H1 (cell line): ENCODE data around the gene CREBZF. TPM values are rescaled to one million over a fixed set of nuclear protein-coding genes. Genes with fewer than 3 reads are reported as not detected.

Source experiments
- CTCF ChIA-PET: fragments of 300-600 bp; sonication (Branson Sonifier 250); formaldehyde crosslinking; loops from one replicate; lab custom pipeline; 2021; ENCODE audit not compliant: partially characterized antibody; lab: Charles Lee
- POLR2A ChIA-PET: fragments of 300-600 bp; sonication (Branson Sonifier 250); formaldehyde crosslinking; loops from one replicate; lab custom pipeline; 2021; ENCODE audit warnings: inconsistent platforms; ENCODE audit not compliant: partially characterized antibody; lab: Charles Lee
- DNase-seq, 2 experiments: peaks; one replicate each; pipeline versions ENCODE4 v3.0.0 to v3.0.0-alpha.2; 2010 to 2022; ENCODE audit warnings: low spot score in 2 of 2, low read depth in 1 of 2, mixed read lengths in 1 of 2
- FAIRE-seq: peaks from 2 replicates; lab custom pipeline; 2011; peaks lifted over from hg19 to GRCh38; lab: Jason Lieb, UNC
- H2AFZ ChIP-seq: 2 replicates; pipeline ENCODE4 v1.8.1; 2012; ENCODE audit warnings: low read length, inconsistent platforms
- H2AK5ac ChIP-seq: 2 replicates; pipeline ENCODE4 v1.6.1; 2013; ENCODE audit warnings: low read depth, low read length
- H2BK120ac ChIP-seq: replicated peaks from 2 replicates; pipeline ENCODE3; 2013; ENCODE audit warnings: low read depth, low read length, inconsistent platforms
- H2BK12ac ChIP-seq: 2 replicates; pipeline ENCODE4 v1.6.1; 2013; ENCODE audit warnings: low read depth, low read length
- H2BK15ac ChIP-seq: 2 replicates; pipeline ENCODE4 v1.6.1; 2013; ENCODE audit warnings: low read length
- H2BK20ac ChIP-seq: 2 replicates; pipeline ENCODE4 v1.6.1; 2013; ENCODE audit warnings: low read length
- H2BK5ac ChIP-seq: 2 replicates; pipeline ENCODE4 v1.6.1; 2013; ENCODE audit warnings: low read depth, low read length
- H3K14ac ChIP-seq: 2 replicates; pipeline ENCODE4 v1.6.1; 2013; ENCODE audit warnings: inconsistent platforms; ENCODE audit not compliant: insufficient read length
- H3K18ac ChIP-seq: 2 replicates; pipeline ENCODE4 v1.6.1; 2013; ENCODE audit warnings: low read length; ENCODE audit errors: extremely low read depth
- H3K23ac ChIP-seq: 2 replicates; pipeline ENCODE4 v1.6.1; 2013; ENCODE audit warnings: inconsistent platforms; ENCODE audit not compliant: insufficient read length
- H3K23me2 ChIP-seq: 2 replicates; pipeline ENCODE4 v1.6.1; 2013; ENCODE audit warnings: low read depth, low read length
- H3K27ac ChIP-seq: 2 replicates; pipeline ENCODE4 v1.6.1; 2011; ENCODE audit warnings: low read depth, low read length, inconsistent platforms
- H3K27me3 ChIP-seq, 4 experiments: replicated peaks in 1 of 4; 1 replicate in 1 of 4; 2 replicates in 3 of 4; pipeline versions ENCODE4 v1.6.1 to v1.8.1; 2011 to 2013; ENCODE audit warnings: low read length in 3 of 4, mild to moderate bottlenecking in 3 of 4, inconsistent platforms in 2 of 4, mixed read lengths in 2 of 4, moderate library complexity in 1 of 4; ENCODE audit not compliant: control insufficient read depth in 3 of 4, insufficient read depth in 3 of 4; ENCODE audit errors: extremely low read depth in 1 of 4
- H3K36me3 ChIP-seq, 4 experiments: 2 replicates each; pipeline versions ENCODE4 v1.6.1 to v1.8.1; 2011 to 2013; ENCODE audit warnings: mild to moderate bottlenecking in 4 of 4, low read length in 3 of 4, moderate library complexity in 2 of 4, control low read depth in 1 of 4, inconsistent platforms in 1 of 4; ENCODE audit not compliant: insufficient read depth in 4 of 4, control insufficient read depth in 2 of 4
- H3K4ac ChIP-seq: replicated peaks from 2 replicates; pipeline ENCODE3; 2013; ENCODE audit warnings: low read length, low read depth, mixed read lengths, inconsistent platforms; ENCODE audit not compliant: insufficient read length
- H3K4me1 ChIP-seq, 4 experiments: replicated peaks in 1 of 4; 1 replicate in 1 of 4; 2 replicates in 3 of 4; pipeline versions ENCODE4 v1.6.1 to v1.8.1; 2011 to 2013; ENCODE audit warnings: low read length in 3 of 4, inconsistent platforms in 2 of 4, mixed read lengths in 1 of 4; ENCODE audit not compliant: insufficient read depth in 4 of 4, control insufficient read depth in 3 of 4
- H3K4me2 ChIP-seq, 2 experiments: 2 replicates each; pipeline versions ENCODE4 v1.6.1 to v1.8.1; 2011 to 2013; ENCODE audit warnings: low read depth in 2 of 2, low read length in 2 of 2, control low read depth in 1 of 2, inconsistent platforms in 1 of 2, mild to moderate bottlenecking in 1 of 2; ENCODE audit not compliant: insufficient read depth in 1 of 2
- H3K4me3 ChIP-seq, 4 experiments: fragments of 200-600, 300-600 bp in 1 of 4; sonication (generic), shearing (Covaris generic), sonication (Bioruptor Twin) in 1 of 4; 2 replicates each; pipeline versions ENCODE4 v1.5.1 to v1.8.1; 2011 to 2016; ENCODE audit warnings: low read length in 4 of 4, low read depth in 3 of 4, control low read depth in 2 of 4, inconsistent platforms in 2 of 4, mild to moderate bottlenecking in 2 of 4, mixed read lengths in 1 of 4, moderate library complexity in 1 of 4; ENCODE audit not compliant: insufficient read depth in 2 of 4; ENCODE audit errors: extremely low read depth in 1 of 4
- H3K56ac ChIP-seq: replicated peaks from 2 replicates; pipeline ENCODE3; 2013; ENCODE audit warnings: low read depth, mild to moderate bottlenecking, mixed read lengths, low read length, inconsistent platforms; ENCODE audit not compliant: insufficient read length
- H3K79me1 ChIP-seq: 2 replicates; pipeline ENCODE4 v1.6.1; 2013; ENCODE audit warnings: low read depth, low read length, control low read depth
- H3K79me2 ChIP-seq, 2 experiments: 2 replicates each; pipeline versions ENCODE4 v1.6.1 to v1.8.1; 2012 to 2013; ENCODE audit warnings: low read length in 2 of 2, mild to moderate bottlenecking in 2 of 2, inconsistent platforms in 1 of 2; ENCODE audit not compliant: insufficient read depth in 2 of 2, control insufficient read depth in 1 of 2
- H3K9ac ChIP-seq, 4 experiments: replicated peaks in 1 of 4; 1 replicate in 1 of 4; 2 replicates in 3 of 4; pipeline versions ENCODE4 v1.6.1 to v1.8.1; 2011 to 2013; ENCODE audit warnings: low read depth in 3 of 4, low read length in 3 of 4, control low read depth in 2 of 4, mild to moderate bottlenecking in 2 of 4, moderate library complexity in 2 of 4, inconsistent platforms in 1 of 4; ENCODE audit errors: extremely low read depth in 1 of 4
- H3K9me3 ChIP-seq, 2 experiments: 2 replicates each; pipeline versions ENCODE4 v1.6.1 to v1.8.1; 2012 to 2013; ENCODE audit warnings: mild to moderate bottlenecking in 2 of 2, moderate library complexity in 2 of 2, control low read depth in 1 of 2, inconsistent platforms in 1 of 2, low read depth in 1 of 2, low read length in 1 of 2, mixed read lengths in 1 of 2; ENCODE audit not compliant: insufficient read depth in 2 of 2
- H4K20me1 ChIP-seq, 2 experiments: replicated peaks in 1 of 2; 2 replicates each; pipeline versions ENCODE3 to v1.8.1; 2011 to 2013; ENCODE audit warnings: inconsistent platforms in 2 of 2, low read length in 2 of 2, mild to moderate bottlenecking in 1 of 2; ENCODE audit not compliant: insufficient read depth in 2 of 2, control insufficient read depth in 1 of 2
- H4K5ac ChIP-seq: 2 replicates; pipeline ENCODE4 v1.6.1; 2013; ENCODE audit warnings: low read length, low read depth, mixed read lengths, inconsistent platforms; ENCODE audit not compliant: insufficient read length
- H4K8ac ChIP-seq: 2 replicates; pipeline ENCODE4 v1.8.0; 2013; ENCODE audit warnings: mild to moderate bottlenecking, moderate library complexity, low read length, inconsistent platforms; ENCODE audit not compliant: insufficient read depth; ENCODE audit errors: extremely low read depth
- H4K91ac ChIP-seq: replicated peaks from 2 replicates; pipeline ENCODE3; 2013; ENCODE audit warnings: low read length, mixed read lengths, inconsistent platforms; ENCODE audit not compliant: insufficient read length
- CBX5 ChIP-seq: fragments of 300-800, 300-1000 bp; sonication (generic); IDR thresholded peaks from 2 replicates; pipeline ENCODE4 v1.7.1; 2016; ENCODE audit warnings: antibody characterized with exemption, low read length, low read depth
- JUND ChIP-seq: IDR thresholded peaks from 2 replicates; pipeline ENCODE4 v1.6.1; 2011; ENCODE audit warnings: mild to moderate bottlenecking, improper control_type of control experiment, low read length
- RAD21 ChIP-seq, 2 experiments: IDR thresholded peaks in 1 of 2; conservative IDR thresholded peaks in 1 of 2; 2 replicates each; pipeline ENCODE4 v1.6.1; 2011; ENCODE audit warnings: low read depth in 2 of 2, low read length in 2 of 2, improper control_type of control experiment in 1 of 2, inconsistent platforms in 1 of 2, mild to moderate bottlenecking in 1 of 2, moderate library complexity in 1 of 2
- SRF ChIP-seq: IDR thresholded peaks from 2 replicates; pipeline ENCODE4 v1.6.1; 2011; ENCODE audit warnings: mild to moderate bottlenecking, low read depth, low read length, moderate library complexity
- ZNF274 ChIP-seq: IDR thresholded peaks from 2 replicates; pipeline ENCODE4 v1.7.0; 2012; ENCODE audit warnings: low read length, borderline replicate concordance; ENCODE audit errors: extremely low read depth
- WGBS, 2 experiments: shearing (Covaris generic) in 1 of 2; methylation state at CpG; one replicate each; pipeline versions ENCODE4 v1.1.6 to v1.1.7; 2013 to 2015; ENCODE audit warnings: low lambda C conversion rate in 2 of 2, mixed read lengths in 2 of 2, inconsistent platforms in 1 of 2, low coverage in 1 of 2, missing lambda C conversion rate in 1 of 2; ENCODE audit not compliant: insufficient replicate concordance in 2 of 2, insufficient coverage in 1 of 2, insufficient read length in 1 of 2; ENCODE audit errors: extremely low coverage in 1 of 2, missing lambda C conversion rate in 1 of 2; 5-methylcytosine and 5-hydroxymethylcytosine counted together
- polyA plus RNA-seq, 7 experiments: library from polyadenylated mRNA; depleted of rRNA in 3 of 7; stranded (reverse) in 5 of 7; unstranded in 2 of 7; fragments of >200 nt in 5 of 7; fragments of 200-250 nt in 2 of 7; gene quantifications; 1 replicate in 5 of 7; 2 replicates in 1 of 7; 4 replicates in 1 of 7; pipeline versions ENCODE4 v1.2.1 to v1.2.3, GENCODE V29; 2011 to 2013; ENCODE audit warnings: missing spikeins in 2 of 7, mixed read lengths in 2 of 7
- total RNA-seq: library from RNA; stranded (reverse); fragmentation: NEBNext Ultra II Directional; extraction: Animal tissue kit (Norgen Biotek cat#: 25700); gene quantifications from 2 replicates; pipeline ENCODE4 v1.2.1, GENCODE V29; 2021
- TF ChIP-seq, protein P1 (sequence below), 3 experiments: IDR thresholded peaks; 1 replicate in 2 of 3; 2 replicates in 1 of 3; pipeline versions ENCODE4 v1.5.1 to v1.6.1; 2011; ENCODE audit warnings: low read length in 3 of 3, mild to moderate bottlenecking in 3 of 3, inconsistent platforms in 2 of 3, low read depth in 1 of 3, moderate library complexity in 1 of 3; ENCODE audit not compliant: insufficient read depth in 1 of 3; ENCODE audit errors: control extremely low read depth in 1 of 3

CREBZF gene
- total and polyA plus RNA-seq, 2 of the 8 experiments (the other 6 are each of a cell fraction or from before 2014, with no cell fraction given): 15.4 to 44.9 TPM

DNA sequence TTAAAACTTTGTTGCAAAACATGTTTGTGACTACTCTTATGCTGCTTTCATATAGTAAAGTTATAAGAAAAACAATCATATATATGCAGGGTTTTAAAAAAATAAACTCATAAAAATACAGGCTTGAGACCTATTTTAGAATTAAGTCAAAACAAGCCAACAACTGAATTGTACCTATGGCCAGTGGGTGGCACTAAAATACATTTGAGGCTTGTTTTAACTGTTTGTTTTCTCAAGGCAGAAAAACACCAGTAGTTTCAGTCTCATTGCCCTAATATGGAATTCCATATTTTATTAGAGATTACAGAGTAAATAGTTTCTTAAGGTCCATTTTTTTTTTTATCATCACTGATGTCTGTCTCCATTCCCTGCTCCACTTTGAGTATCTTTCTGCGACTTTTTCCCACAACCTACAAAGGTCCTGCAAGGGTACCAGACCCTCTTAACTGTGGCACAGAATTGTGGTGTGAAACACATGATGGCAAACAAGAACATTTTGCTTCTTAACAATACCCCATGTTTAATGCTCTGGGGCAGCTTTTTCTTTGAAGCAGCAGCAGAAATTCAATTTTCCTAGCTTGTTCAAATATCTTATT is 29.6 kb upstream of the CREBZF start:
- no peaks in the 10 kb centered on the region for H3K27me3 ChIP-seq
- H4K20me1 ChIP-seq: no peaks in the 10 kb centered on the region
- H3K23ac ChIP-seq: no peak overlapping the region
- TF ChIP-seq RAD21 (IDR thresholded peaks at IDR 0.05 in 1 of 2, conservative IDR thresholded peaks at IDR 0.05 in 1 of 2; ENCODE audit: low read depth in 2 of 2, low read length in 2 of 2) (peak; percentile 61 to 63), SRF (peak; percentile 24; the same call in 1 of the 2 replicates), CBX5 (no peak), ZNF274 (no peak), JUND (no peak)
- TF ChIP-seq, protein P1, sequence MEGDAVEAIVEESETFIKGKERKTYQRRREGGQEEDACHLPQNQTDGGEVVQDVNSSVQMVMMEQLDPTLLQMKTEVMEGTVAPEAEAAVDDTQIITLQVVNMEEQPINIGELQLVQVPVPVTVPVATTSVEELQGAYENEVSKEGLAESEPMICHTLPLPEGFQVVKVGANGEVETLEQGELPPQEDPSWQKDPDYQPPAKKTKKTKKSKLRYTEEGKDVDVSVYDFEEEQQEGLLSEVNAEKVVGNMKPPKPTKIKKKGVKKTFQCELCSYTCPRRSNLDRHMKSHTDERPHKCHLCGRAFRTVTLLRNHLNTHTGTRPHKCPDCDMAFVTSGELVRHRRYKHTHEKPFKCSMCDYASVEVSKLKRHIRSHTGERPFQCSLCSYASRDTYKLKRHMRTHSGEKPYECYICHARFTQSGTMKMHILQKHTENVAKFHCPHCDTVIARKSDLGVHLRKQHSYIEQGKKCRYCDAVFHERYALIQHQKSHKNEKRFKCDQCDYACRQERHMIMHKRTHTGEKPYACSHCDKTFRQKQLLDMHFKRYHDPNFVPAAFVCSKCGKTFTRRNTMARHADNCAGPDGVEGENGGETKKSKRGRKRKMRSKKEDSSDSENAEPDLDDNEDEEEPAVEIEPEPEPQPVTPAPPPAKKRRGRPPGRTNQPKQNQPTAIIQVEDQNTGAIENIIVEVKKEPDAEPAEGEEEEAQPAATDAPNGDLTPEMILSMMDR (IDR thresholded peaks at IDR 0.05; ENCODE audit: control extremely low read depth in 1 of 3, insufficient read depth in 1 of 3, low read depth in 1 of 3, low read length in 3 of 3): peak in 1 of 3 experiments; percentile 48; a peak in 2 of 4 replicates
- H2AK5ac ChIP-seq: no peak overlapping the region
- no peaks in the 10 kb centered on the region for H3K4me1 ChIP-seq
- no peak overlapping the region for H3K56ac ChIP-seq
- DNase-seq: no peak
- no peak overlapping the region for H3K27ac ChIP-seq
- no peak overlapping the region for H2BK15ac ChIP-seq
- H3K14ac ChIP-seq: no peak overlapping the region
- H3K4me3 ChIP-seq: no peak overlapping the region
- H3K9ac ChIP-seq: no peak overlapping the region
- no peak overlapping the region for H3K4ac ChIP-seq
- no peaks in the 10 kb centered on the region for H3K79me2 ChIP-seq
- POLR2A ChIA-PET: no interaction called here
- no peak overlapping the region for H4K5ac ChIP-seq
- no peak overlapping the region for H4K8ac ChIP-seq
- H3K79me1 ChIP-seq: no peaks in the 10 kb centered on the region
- no peak overlapping the region for H4K91ac ChIP-seq
- H3K4me2 ChIP-seq: no peak overlapping the region
- no peaks in the 10 kb centered on the region for H3K23me2 ChIP-seq
- no peak for FAIRE-seq
- no peak overlapping the region for H2BK20ac ChIP-seq
- CTCF ChIA-PET: interaction anchor here (0.7 to 5.1 kb wide), 20 partner anchors 9 to 510 kb away, joined by 3 to 33 read pairs (median 3); partner anchors contain the start of genes CCDC83, CCDC89 and TMEM126A
- H3K36me3 ChIP-seq: no peaks in the 10 kb centered on the region; a peak in 1 of 8 replicates
- no peak overlapping the region for H2BK5ac ChIP-seq
- H3K9me3 ChIP-seq: no peaks in the 10 kb centered on the region
- 96% methylated on average over 1 of the region's 1 CpG; no CpG with 5 or more reads in 1 of the 2 experiments for WGBS, 2 experiments
- H2BK120ac ChIP-seq: no peak overlapping the region
- no peak overlapping the region for H3K18ac ChIP-seq
- H2BK12ac ChIP-seq: no peak overlapping the region
- H2AFZ ChIP-seq: no peak overlapping the region
